Left ventricle myocardium inferior (tissue), 1 donor: ENCODE measurements around the gene DHTKD1. TPM values are rescaled to one million over a fixed set of nuclear protein-coding genes. Genes with fewer than 3 reads are reported as not detected.
"Not testable (repeated sequence)": the region's sequence is repeated elsewhere in the genome, so short reads cannot be mapped to it uniquely, and the experiment has no call there.

ENCODE experiments used
- DNase-seq: peaks from one replicate; pipeline ENCODE4 v3.0.0-alpha.2; 2020
- H3K27ac ChIP-seq: fragments of 200-600 bp; replicated peaks from 2 replicates; pipeline ENCODE4 v1.8.0; 2021
- H3K27me3 ChIP-seq: fragments of 200-600 bp; 2 replicates; pipeline ENCODE4 v1.8.0; 2021; ENCODE audit warnings: low read depth
- H3K36me3 ChIP-seq: fragments of 200-600 bp; 2 replicates; pipeline ENCODE4 v1.8.0; 2021
- H3K4me1 ChIP-seq: fragments of 200-600 bp; 2 replicates; pipeline ENCODE4 v1.8.0; 2021
- H3K4me3 ChIP-seq: fragments of 200-600 bp; 2 replicates; pipeline ENCODE4 v1.8.0; 2021; ENCODE audit warnings: mild to moderate bottlenecking, moderate library complexity
- H3K9me3 ChIP-seq: fragments of 200-600 bp; replicated peaks from 2 replicates; pipeline ENCODE4 v1.8.0; 2021
- intact Hi-C: fragments of 100-400 bp; cut with micrococcal nuclease; formaldehyde crosslinking; loops from one replicate; pipeline ENCODE4 v1.11.0; 2022
- total RNA-seq: library from RNA; stranded (reverse); fragmentation: NEBNext Ultra II Directional; extraction: Animal tissue kit (Norgen Biotek cat#: 25700); gene quantifications from one replicate; pipeline ENCODE4 v1.2.1, GENCODE V29; 2021
- TF ChIP-seq, protein P1 (sequence below): fragments of 200-600 bp; IDR thresholded peaks from 2 replicates; pipeline ENCODE4 v1.8.0; 2021; ENCODE audit warnings: antibody characterized with exemption, mild to moderate bottlenecking, borderline replicate concordance
- donor health status: DM: no; HTN: yes; CAD: no; lungs with severe emphysema.

Gene DHTKD1
- total RNA-seq, 1 donor from 2014 or later, result 31.7 TPM

- no peaks in the 10 kb centered on the region for H3K27me3 ChIP-seq
- H3K36me3 ChIP-seq, result peaks cover 35% of the 10 kb centered on the region
- TF ChIP-seq, protein P1, sequence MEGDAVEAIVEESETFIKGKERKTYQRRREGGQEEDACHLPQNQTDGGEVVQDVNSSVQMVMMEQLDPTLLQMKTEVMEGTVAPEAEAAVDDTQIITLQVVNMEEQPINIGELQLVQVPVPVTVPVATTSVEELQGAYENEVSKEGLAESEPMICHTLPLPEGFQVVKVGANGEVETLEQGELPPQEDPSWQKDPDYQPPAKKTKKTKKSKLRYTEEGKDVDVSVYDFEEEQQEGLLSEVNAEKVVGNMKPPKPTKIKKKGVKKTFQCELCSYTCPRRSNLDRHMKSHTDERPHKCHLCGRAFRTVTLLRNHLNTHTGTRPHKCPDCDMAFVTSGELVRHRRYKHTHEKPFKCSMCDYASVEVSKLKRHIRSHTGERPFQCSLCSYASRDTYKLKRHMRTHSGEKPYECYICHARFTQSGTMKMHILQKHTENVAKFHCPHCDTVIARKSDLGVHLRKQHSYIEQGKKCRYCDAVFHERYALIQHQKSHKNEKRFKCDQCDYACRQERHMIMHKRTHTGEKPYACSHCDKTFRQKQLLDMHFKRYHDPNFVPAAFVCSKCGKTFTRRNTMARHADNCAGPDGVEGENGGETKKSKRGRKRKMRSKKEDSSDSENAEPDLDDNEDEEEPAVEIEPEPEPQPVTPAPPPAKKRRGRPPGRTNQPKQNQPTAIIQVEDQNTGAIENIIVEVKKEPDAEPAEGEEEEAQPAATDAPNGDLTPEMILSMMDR, result no peak
- H3K9me3 ChIP-seq, result no peaks in the 10 kb centered on the region
- no peaks in the 10 kb centered on the region for H3K4me1 ChIP-seq
- H3K4me3 ChIP-seq, result no peak overlapping the region
- no peak overlapping the region for H3K27ac ChIP-seq
- intact Hi-C loops, result no loop called here
- DNase-seq, result no peak
Measured at GRCh38 chr10:12081879-12082557, 13.3 kb downstream of the DHTKD1 start.

DNA sequence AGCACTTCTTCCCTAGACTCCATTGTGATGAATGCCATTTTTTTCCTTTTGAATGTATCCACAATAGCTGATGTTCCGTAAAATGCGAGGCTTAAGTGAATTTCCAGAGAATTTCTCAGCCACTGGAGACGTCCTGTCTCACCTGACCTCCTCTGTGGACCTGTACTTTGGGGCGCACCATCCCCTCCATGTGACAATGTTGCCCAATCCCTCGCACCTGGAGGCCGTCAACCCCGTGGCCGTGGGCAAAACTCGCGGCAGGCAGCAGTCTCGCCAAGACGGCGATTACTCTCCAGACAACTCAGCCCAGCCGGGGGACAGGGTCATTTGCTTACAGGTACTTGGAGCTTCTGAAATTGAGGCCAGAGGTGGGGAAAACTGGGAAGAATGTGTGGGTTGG is 20.2 kb downstream of the DHTKD1 start:
- Histone ChIP-seq H3K36me3 (peaks cover 91% of the 10 kb centered on the region), H3K4me3 (no peak overlapping the region), H3K27ac (no peak overlapping the region), H3K27me3 (no peaks in the 10 kb centered on the region), H3K9me3 (no peaks in the 10 kb centered on the region), H3K4me1 (no peaks in the 10 kb centered on the region)
- TF ChIP-seq, protein P1, result no peak
- intact Hi-C loops, result no loop called here
- no peak for DNase-seq

- intact Hi-C loops, result no loop called here
Measured at GRCh38 chr10:12091421-12091820, 22.7 kb downstream of the DHTKD1 start.

DNA sequence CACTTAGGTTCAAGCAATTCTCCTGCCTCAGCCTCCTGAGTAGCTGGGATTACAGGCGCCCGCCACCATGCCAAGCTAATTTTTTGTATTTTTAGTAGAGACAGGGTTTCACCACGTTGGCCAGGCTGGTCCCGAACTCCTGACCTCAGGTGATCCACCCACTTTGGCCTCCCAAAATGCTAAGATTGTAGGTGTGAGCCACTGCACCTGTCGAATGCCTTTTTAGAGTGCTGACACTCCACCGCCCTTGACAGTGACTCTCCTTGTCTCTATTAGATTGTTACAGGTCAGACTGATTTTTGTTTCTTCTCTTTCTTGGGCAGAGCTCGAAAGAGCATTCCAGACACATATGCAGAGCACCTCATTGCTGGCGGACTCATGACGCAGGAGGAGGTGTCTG is 28.6 kb downstream of the DHTKD1 start:
- H3K36me3 ChIP-seq, result peaks cover 91% of the 10 kb centered on the region
- intact Hi-C loops, H3K27ac ChIP-seq, H3K4me3 ChIP-seq, H3K27me3 ChIP-seq, H3K9me3 ChIP-seq, DNase-seq, H3K4me1 ChIP-seq: not testable (repeated sequence)

More at GRCh38 chr10:12091421-12091820, 22.7 kb downstream of the DHTKD1 start:
- Histone ChIP-seq H3K27ac (no peak overlapping the region), H3K9me3 (no peaks in the 10 kb centered on the region), H3K4me3 (no peak overlapping the region), H3K36me3 (peaks cover 89% of the 10 kb centered on the region), H3K27me3 (no peaks in the 10 kb centered on the region), H3K4me1 (no peaks in the 10 kb centered on the region)
- TF ChIP-seq, protein P1, result no peak
- DNase-seq, result no peak

DNA sequence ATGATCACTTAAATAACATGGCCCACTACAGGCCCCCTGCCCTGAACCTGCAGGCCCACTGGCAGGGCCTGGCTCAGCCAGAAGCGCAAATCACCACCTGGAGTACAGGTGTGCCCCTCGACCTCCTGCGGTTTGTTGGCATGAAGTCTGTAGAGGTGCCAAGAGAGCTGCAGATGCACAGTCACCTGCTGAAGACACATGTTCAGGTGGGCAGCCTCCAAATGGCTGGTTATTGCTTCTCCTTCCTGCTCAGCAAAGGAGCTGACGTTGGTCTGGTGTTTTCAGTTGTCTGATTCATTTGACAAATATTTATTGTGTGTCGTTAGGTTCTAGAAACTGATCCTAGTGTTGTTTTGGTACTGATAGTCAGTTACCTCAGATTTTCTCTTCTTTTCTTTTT is 29.0 kb downstream of the DHTKD1 start:
- TF ChIP-seq, protein P1, result no peak
- Histone ChIP-seq H3K4me1 (no peaks in the 10 kb centered on the region), H3K36me3 (peaks cover 91% of the 10 kb centered on the region), H3K27ac (no peak overlapping the region), H3K27me3 (no peaks in the 10 kb centered on the region), H3K9me3 (no peaks in the 10 kb centered on the region), H3K4me3 (no peak overlapping the region)
- no peak for DNase-seq
- intact Hi-C loops, result no loop called here

DNA sequence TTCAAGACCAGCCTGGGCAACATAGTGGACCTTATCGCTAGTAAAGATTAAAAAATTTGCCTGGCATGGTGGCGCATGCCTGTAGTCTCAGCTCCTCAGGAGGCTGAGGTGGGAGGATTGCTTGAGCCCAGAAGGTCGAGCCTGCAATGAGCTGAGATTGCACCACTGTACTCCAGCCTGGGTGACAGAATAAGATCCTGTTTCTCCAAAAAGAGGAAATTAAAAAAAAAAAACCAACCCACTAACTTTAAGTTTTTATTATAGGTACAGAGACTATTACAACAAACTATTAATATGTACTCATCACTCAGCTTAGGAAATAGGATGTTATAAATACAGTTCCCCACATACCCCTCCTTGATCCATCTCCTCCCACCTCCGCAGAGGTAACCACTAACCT is 30.2 kb downstream of the DHTKD1 start:
- Histone ChIP-seq H3K9me3 (no peaks in the 10 kb centered on the region), H3K27ac (no peak overlapping the region), H3K4me3 (no peak overlapping the region), H3K4me1 (no peaks in the 10 kb centered on the region), H3K27me3 (no peaks in the 10 kb centered on the region), H3K36me3 (peaks cover 91% of the 10 kb centered on the region)
- intact Hi-C loops, result no loop called here
- no peak for DNase-seq
- TF ChIP-seq, protein P1, result no peak
